ENCODE results near the gene GTF3C4.

The GTF3C4 gene, protein sequence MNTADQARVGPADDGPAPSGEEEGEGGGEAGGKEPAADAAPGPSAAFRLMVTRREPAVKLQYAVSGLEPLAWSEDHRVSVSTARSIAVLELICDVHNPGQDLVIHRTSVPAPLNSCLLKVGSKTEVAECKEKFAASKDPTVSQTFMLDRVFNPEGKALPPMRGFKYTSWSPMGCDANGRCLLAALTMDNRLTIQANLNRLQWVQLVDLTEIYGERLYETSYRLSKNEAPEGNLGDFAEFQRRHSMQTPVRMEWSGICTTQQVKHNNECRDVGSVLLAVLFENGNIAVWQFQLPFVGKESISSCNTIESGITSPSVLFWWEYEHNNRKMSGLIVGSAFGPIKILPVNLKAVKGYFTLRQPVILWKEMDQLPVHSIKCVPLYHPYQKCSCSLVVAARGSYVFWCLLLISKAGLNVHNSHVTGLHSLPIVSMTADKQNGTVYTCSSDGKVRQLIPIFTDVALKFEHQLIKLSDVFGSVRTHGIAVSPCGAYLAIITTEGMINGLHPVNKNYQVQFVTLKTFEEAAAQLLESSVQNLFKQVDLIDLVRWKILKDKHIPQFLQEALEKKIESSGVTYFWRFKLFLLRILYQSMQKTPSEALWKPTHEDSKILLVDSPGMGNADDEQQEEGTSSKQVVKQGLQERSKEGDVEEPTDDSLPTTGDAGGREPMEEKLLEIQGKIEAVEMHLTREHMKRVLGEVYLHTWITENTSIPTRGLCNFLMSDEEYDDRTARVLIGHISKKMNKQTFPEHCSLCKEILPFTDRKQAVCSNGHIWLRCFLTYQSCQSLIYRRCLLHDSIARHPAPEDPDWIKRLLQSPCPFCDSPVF

DNA sequence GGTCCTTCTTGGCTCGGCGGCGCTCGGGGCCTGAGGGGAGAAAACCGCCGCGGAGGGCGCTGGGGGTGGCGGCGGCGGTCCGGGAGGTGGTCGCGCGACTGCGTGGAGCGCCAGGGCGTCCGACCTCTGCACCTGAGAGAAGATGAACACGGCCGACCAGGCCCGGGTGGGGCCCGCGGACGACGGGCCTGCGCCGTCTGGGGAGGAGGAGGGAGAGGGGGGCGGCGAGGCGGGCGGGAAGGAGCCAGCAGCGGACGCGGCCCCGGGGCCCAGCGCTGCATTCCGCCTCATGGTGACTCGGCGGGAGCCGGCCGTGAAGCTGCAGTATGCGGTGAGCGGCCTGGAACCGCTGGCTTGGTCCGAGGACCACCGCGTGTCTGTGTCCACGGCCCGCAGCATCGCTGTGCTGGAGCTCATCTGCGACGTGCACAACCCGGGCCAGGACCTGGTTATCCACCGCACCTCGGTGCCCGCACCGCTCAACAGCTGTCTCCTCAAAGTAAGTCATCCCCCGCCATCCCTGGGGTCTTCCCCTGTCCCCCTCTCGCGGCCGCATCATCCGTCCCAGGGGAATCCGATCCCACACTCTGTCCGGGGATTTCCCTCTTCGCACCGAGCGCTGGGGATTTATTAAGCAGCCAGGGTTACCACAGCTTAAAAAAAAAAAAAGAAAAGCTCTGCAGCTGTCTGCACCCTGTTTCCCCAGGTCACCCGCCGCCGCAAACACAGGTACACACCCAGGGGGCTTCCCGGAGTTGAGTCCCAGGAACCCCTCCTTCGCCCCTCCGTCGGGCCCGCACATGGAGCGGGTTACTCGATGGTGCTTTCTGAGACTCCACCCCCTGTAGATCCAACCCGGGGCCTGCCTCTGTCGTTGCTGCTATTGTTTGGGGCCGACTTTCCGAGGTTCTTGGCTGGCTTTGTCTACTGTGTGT, at the start of gene GTF3C4:
Gene GTF3C4, plus strand, starts transcription at position 8 of the 935 bp plus-strand sequence. Its CDS starts 135 bp downstream, at position 143.
- no peak for DNase-seq (ENCODE audit: low spot score)

DNA sequence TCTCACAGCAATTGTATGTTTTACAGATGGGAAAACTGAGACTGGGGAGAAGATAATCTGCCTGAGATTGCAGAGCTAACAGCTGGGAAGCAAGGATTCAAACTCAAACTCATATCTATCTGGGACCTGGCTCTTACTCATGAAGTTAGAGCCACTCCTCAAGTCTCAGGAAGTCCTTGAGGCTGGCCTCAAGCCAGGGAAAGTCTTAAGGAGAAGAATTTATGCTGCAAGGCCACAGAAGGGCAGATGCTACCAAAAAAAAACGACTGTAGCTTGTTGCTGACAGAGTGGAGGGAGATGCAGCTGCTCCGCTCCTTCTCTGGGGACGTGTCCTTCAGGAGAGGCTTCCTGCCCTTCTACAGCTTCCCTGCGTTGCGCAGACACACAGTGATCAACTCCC, 48.1 kb upstream of the GTF3C4 start:
- no peak for DNase-seq (ENCODE audit: low spot score)

DNA sequence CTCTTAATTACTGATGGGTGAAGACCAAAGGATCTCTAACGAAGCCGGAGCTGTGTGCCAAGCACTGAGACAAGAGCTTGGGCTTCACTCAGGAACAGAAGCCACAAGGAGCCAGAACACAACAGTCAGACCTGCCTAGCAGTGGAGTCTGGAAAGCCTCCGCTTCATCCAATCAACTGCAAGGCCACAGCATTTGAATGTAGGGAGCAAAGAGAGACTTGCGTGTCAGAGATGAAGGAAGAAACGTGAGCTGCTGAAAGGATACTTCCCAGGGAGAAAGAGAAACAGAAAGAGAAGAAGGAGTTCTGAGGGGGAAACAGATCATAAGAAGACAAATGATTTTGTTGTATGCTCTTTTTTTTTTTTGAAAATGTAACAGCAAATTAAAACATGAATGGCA, 44.0 kb upstream of the GTF3C4 start:
- no peak for DNase-seq (ENCODE audit: low spot score)

DNA sequence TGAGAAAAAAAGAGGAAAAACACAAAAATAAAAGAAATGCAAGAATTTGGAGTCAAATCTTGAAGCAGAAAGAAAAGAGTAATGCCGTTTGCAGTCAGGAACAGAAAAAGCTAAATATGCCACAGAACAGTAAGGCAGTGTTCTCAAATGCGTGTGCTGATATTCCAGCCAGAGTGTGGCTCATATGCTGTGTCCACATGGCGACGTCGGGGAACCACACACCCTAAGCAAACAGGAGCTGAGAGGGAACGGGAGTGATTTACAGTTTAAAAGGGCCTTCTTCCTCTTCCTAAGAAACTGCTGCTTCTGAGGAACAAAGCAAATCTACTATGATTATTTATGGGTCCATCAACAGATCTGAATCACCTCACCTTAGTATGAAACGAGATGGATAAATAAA, 43.2 kb upstream of the GTF3C4 start:
- no peak for DNase-seq (ENCODE audit: low spot score)

DNA sequence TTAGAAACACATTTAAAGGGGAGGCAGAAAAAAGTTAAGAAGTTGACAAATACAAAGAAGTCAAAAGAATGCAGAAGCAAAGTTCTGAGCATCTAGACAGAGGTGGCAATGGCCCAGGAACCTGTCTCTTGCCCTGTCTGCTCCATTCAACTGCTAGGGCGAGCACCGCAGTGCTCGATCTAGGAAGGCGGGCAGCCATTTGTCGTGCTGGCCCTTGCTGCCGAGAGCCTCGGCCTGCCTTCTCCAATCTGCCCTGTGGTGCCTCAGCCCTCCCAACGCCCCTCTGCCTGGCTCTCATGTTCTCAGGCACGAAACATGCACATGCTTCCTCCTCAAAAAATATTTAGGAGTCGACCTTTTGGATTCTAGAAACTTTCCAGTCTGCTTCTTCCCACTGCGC, 42.7 kb upstream of the GTF3C4 start:
- no peak for DNase-seq (ENCODE audit: low spot score)

DNA sequence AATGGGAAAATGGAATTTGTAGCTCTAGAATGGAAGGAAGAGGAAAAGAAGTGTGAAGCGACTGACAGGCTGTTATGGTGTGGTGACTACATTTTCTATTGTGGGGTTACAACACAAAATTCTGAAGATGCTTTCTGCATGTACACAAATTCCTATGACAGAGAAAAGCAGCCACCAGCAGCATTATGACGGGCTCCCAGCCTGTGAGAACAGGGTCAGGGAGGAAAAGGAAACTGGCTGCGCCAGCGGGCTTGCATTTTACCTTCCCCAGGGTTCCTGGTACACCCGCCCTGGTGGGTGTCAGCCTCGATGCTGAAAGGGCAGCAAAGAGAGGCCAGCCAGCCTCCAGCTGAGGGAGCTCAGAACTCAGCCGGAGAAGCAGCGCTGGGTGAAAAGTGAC, 41.5 kb upstream of the GTF3C4 start:
- no peak for DNase-seq (ENCODE audit: low spot score)

DNA sequence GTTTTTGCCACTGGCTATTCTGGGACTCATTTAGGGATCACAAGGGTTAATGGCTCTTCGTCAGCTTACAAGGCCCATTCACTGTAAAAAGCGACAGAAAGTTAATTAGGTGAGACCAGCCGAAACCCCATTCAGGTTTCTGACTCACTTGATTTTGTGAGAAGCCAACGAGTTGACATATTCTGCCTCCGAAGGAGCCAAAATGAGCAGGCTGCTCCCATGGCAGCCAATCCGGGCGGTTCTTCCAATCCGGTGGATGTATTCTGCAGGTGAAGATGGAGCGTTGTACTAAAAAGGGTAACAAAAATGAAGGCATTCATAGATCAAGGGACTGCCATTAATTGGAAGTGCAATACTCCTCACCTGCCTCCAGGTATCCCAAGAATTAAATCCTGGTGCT, 40.1 kb upstream of the GTF3C4 start:
- no peak for DNase-seq (ENCODE audit: low spot score)

DNA sequence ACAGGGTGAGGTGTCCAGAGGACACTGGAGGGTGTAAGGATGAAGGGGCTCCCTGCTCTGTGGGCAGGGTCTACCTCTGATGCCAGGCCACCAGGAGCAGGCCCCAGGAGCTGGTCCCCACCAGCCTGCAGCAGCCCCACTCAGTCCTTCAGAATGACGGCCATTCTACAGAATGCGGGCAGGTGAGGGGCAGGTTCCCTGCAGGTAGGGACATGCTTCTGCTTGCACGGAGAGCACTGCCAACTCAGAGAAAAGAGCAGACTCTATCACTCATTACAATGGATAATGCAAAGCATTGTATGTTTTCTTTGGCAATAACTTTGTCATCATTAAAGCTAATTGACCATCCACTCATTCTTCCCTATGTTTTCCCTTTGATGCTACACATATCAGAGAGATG, 39.5 kb upstream of the GTF3C4 start:
- DNase-seq (ENCODE audit: low spot score), result no peak

DNA sequence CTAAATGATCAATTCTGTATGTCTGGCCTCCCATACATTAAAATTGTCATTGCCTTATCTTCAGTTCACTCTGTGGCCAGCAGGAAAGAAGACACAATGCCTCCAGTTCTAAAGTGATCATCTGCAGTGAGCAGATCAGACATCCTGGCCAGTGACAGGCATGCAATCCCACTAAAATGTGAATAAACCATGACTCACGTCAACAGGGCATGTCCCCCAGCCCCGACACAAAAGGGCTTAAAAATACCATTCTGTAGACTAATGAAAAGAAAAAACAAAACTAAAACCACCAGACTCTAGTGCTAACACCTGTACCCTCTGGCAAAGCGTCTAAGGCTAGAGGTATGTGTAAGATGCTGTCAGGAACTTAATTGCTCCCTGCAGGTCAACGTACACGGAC, 39.0 kb upstream of the GTF3C4 start:
- no peak for DNase-seq (ENCODE audit: low spot score)

DNA sequence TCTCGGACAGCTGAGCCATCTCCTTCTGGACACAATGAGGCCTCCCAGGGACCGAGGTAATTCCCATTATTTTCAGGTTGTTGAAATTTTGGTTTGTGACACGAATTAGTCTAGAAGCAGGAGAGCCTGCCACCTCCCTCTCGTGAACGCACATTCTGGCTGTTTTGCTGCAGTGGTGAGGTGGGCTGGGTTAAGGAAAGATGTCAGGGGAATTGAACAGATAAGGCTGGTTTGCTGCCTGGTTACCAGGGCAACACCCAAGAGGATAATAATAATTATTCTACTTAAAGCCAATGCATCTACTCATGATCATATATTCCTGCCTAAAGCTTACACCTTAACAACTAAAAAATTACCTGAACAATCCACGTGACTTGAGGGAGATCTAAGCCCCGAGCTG, 38.6 kb upstream of the GTF3C4 start:
- DNase-seq (ENCODE audit: low spot score), result peak; percentile 20

DNA sequence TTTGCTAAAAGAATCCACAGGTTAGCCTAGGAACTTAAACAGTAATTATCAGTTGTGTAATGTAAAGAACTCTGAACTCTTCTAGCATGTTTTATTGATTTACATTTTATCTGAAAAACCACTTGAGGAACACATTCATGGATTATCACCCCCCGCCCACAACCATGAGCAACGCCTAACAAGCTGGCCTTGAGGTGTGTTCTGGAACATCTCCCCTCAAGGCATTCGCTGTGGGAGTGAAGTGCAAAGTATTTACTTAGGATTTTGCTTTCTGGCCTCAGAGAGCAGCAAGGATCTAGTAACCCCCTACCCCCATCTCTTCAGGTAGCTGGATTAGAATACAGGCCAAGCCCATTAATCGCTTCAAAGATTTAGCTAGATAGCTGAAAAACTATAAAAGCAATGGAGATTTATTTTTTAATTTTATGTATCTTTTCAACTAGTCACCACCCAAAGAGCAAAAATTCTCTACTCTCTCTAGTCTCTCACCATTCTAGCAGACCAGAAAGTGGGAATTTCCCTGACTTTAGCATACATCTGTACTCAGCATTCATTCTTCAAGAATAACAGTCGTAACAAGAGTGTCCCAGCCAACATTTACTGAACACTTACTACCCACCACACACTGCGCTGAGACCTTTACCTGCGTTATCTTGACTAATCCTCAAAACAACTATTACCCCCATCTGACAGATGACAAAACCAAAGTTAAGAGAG, 37.7 kb upstream of the GTF3C4 start:
- no peak for DNase-seq (ENCODE audit: low spot score)

DNA sequence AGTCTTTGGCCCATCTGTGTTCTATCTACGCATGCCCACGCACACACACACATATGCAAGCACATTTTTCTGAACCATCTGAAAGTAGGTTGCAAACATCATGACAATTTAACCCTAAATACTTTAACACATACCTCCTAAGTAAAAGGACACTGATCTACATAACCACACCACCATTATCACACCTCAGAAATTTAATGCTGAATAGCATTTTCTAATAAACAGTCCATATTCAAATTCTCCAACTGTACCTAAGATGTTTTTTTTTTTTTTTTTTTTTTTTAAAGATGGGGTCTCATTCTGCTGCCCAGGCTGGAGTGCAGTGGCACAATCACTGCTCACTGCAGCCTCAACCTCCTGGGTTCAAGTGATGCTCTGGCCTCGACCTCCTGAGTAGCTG, 35.9 kb upstream of the GTF3C4 start:
- no peak for DNase-seq (ENCODE audit: low spot score)

DNA sequence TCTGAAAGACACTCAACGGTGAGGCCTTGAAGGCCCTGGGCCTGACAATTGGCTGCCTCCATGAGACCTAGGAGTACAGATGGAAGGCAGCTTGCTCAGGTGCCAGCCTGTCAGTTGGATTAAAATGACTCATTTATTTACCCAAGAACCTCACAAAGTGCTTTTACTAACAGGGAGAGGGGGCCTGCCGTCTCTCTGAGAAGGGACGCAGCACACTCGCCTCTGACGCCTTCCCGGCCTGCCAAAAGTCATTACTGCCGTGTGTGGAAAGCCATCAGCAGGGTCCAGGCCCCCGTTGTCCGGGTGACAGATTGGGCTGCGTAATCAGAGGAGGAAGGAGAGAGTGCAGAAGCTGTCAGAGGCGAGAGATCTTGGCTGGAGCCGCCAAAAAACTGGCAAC, 32.9 kb upstream of the GTF3C4 start:
- DNase-seq (ENCODE audit: low spot score), result no peak

DNA sequence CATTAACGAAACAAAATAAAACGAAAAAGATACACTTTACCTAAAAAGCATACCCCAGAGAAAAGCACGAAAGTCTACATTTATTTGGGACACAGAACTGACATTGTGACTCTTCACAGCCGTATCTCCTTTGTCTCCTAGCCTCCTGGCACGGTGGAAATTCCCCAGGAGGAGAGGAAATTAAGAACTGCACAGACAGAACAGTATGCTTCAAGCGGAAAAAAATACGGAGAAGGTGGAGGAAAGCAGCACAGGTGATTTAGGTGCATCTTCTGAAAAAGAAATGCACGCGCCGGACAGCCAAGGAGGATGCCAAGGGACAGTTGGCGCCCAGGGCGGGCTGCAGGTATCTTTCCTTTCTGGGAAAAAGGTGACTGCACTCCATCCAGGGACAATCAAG, 32.5 kb upstream of the GTF3C4 start:
- no peak for DNase-seq (ENCODE audit: low spot score)

DNA sequence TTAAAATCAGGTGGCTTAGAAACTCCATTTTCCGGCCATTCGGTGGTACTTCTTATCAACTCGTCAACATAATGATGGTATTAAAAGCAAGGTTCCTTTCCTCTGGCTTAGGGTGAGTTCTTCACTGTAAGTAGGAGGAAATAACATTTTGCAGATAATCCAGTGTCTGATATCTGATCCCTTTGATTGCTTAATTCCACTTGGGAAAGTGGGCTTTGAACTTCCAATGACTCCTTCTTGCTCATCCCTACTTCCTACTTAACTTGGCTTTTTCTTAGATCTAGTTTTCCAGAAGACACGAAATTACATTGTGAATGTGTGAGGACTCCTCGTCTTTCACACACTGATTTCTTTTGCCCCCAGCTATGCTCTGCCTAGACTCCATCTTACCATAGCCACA, 32.0 kb upstream of the GTF3C4 start:
- no peak for DNase-seq (ENCODE audit: low spot score)

DNA sequence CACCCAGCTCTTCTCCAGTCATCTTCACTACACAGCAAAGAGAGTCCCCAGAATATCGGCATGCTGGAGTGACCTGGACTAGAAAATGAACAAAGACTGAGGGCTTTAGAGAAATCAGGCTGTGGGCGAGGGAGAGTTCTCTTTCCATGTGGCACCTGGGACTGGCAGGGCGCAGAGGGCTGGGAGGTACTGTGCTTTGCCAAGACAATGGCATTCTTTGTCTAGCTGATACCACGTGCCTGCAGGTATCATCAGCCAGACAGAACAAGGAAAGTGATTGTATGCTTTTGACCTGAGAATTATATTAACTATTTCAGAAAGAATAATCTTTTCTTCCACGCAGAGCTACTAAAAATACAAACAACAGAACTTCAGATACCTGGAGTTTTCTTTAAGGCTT, 30.9 kb upstream of the GTF3C4 start:
- DNase-seq (ENCODE audit: low spot score), result no peak

DNA sequence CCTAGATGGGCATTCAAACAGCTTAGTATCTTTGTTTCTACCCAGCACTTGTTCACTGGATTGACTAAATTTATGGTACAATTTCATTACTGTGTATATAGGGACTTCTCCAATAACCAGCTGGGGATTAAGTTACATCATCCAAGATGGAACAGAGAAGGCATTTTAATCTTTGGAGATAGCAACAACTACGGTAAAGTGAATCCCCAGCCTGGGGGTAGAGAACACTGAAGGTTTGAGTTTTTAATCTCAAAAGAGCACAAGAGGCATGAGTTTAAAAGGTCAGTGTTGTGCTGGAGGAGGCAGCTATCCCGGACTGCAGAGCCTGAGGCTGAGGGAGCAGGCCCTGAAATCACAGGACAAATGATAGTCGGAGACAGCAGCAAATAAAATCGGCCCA, 29.0 kb upstream of the GTF3C4 start:
- no peak for DNase-seq (ENCODE audit: low spot score)

DNA sequence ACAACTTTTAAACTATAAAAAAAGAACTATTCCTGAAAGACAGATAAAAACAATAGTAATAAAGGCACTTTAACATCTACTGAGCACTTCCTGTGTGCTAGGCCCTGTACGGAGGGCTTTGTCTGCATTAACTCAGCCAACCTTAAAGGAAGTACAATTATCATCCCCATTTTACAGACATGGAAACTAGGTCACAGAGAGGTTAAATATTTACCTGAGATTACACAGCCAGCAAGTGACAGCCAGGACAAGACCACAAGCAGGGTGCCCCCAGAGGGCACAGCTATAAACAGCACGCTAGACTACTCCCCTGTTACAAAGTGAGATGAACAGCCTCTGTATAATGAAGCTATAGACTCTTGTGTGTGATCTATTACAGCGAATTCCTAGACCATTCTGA, 26.0 kb upstream of the GTF3C4 start:
- DNase-seq (ENCODE audit: low spot score), result no peak

DNA sequence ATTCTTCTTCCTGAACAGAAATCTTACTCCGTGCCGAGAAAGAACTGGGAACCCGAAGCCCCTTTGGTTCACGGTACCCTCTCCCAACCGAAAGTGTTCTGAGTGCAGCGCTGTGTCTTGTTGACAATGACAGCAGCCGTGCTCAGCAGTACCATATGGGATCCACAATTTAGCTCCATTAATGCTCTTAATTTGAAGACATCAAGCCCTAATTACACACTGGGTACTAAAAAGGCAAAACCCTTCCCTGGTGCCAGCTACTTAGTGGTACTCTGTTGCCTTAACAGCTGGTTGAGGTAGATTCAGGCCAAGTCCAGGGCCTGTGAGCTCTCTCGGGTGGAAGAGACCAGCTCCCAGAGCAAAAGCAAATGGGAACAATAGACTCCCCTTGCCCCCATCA, 25.0 kb upstream of the GTF3C4 start:
- DNase-seq (ENCODE audit: low spot score), result no peak

DNA sequence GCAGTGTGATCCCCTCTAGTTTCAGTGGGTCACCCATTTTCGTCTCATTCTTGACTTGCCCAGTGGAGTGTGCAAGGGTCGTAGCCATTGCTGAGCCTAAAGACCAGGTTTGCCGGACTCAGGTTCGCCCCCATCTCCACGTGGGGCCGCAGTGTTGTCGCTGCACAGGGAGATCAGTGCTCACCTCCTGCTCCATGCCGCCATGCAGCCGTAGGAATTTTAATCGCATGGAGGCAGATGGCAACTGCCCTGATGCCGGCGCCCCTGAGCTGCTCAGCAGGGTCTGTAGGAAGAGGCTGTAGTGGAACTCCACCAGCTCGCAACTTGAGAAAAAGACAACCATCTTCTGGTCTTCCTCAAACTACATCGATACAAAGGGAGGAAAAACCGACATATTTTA, 24.6 kb upstream of the GTF3C4 start:
- DNase-seq (ENCODE audit: low spot score), result no peak

DNA sequence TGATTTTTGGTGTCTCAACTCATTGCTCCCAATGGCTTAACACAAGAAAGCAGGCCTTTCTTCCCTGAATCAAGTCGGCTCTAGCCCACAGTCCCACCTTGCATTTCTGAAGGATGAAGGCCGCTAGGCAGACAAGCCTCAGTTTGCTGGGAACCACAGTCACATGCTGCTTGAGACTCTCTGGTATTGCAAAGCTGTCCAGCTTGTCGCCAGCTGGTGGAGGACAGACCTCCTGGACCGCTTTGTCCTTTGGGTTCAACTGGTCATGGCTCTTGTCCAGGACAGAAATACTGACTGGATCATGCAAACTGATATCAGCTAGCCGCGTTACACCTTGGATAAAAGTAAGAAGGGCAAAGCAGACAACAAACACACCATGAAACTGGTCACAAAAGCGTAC, 23.5 kb upstream of the GTF3C4 start:
- no peak for DNase-seq (ENCODE audit: low spot score)

DNA sequence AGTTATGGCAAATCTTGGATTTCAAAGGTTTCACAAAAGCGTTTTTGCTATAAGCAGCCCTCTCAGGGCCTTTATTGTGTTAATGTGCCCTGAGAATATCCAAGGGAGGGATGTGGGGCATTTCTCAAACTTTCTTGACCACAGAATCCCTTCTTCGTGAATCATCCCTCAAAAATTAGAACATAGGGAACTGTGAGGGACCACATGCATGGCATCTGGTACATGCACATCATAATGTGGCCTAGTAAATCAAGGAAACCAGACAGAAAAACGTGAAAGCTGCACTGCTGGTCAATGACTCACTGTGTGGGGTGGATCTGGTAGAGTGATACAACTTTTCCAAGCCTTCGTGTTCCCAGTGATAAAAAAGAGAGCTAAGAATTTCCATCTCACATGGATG, 22.9 kb upstream of the GTF3C4 start:
- no peak for DNase-seq (ENCODE audit: low spot score)

All from putamen (tissue), 1 donor.